ENCODE data around the gene MYPN.

Gene MYPN

DNA sequence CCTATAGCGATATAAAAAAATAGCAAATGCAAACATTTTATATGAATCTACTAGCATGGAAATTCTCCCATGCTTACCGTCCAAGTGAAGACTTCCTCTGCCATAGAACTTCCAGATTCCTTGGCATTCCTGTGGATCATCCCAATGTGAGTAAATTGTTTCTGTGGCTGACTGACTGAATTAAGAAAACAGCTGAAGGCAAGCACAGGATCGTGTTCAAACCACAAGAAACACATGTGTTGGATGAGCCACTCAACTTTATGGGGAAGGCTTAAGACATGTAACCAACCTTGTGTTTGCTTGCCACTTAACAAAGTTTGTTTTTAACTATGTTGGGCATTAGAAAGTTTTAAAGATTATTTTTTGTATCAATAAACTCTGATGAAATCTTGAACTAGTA lies 2.6 kb upstream of the MYPN start (continued):
- TF ChIP-seq GLIS2 (tag by site-specific recombination; IDR thresholded peaks at IDR 0.05), result no peak
- TF ChIP-seq ZNF214 (tag by site-specific recombination; IDR thresholded peaks at IDR 0.05; ENCODE audit: borderline replicate concordance), result no peak
- TF ChIP-seq ZNF623 (tag by site-specific recombination; IDR thresholded peaks at IDR 0.05), result no peak
- no peak for TF ChIP-seq ZIC2 (tag by site-specific recombination; IDR thresholded peaks at IDR 0.05)
- TF ChIP-seq ZXDB (tag by site-specific recombination; IDR thresholded peaks at IDR 0.05), result peak; percentile 59; the same call in 1 of the 2 replicates
- TF ChIP-seq ZNF621 (tag by site-specific recombination; IDR thresholded peaks at IDR 0.05), result no peak
- no peak for TF ChIP-seq SP3 (tag by site-specific recombination; IDR thresholded peaks at IDR 0.05)
- TF ChIP-seq TRIM28 (IDR thresholded peaks at IDR 0.05; ENCODE audit: borderline replicate concordance, low read length), result no peak
- no peak for TF ChIP-seq ZNF830 (tag by site-specific recombination; IDR thresholded peaks at IDR 0.05; ENCODE audit: low read depth)
- TF ChIP-seq, protein P1, sequence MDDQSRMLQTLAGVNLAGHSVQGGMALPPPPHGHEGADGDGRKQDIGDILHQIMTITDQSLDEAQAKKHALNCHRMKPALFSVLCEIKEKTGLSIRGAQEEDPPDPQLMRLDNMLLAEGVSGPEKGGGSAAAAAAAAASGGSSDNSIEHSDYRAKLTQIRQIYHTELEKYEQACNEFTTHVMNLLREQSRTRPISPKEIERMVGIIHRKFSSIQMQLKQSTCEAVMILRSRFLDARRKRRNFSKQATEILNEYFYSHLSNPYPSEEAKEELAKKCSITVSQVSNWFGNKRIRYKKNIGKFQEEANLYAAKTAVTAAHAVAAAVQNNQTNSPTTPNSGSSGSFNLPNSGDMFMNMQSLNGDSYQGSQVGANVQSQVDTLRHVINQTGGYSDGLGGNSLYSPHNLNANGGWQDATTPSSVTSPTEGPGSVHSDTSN (CRISPR knock-in tag; IDR thresholded peaks at IDR 0.05), result no peak
- no peak for TF ChIP-seq ZNF19 (tag by site-specific recombination; IDR thresholded peaks at IDR 0.05; ENCODE audit: low read depth)
- TF ChIP-seq ZBTB8A (tag by site-specific recombination; IDR thresholded peaks at IDR 0.05), result no peak
- no peak for TF ChIP-seq ZNF513 (tag by site-specific recombination; IDR thresholded peaks at IDR 0.05)
- no peak for TF ChIP-seq ZNF24 (tag by site-specific recombination; IDR thresholded peaks at IDR 0.05)
- TF ChIP-seq, protein P2, sequence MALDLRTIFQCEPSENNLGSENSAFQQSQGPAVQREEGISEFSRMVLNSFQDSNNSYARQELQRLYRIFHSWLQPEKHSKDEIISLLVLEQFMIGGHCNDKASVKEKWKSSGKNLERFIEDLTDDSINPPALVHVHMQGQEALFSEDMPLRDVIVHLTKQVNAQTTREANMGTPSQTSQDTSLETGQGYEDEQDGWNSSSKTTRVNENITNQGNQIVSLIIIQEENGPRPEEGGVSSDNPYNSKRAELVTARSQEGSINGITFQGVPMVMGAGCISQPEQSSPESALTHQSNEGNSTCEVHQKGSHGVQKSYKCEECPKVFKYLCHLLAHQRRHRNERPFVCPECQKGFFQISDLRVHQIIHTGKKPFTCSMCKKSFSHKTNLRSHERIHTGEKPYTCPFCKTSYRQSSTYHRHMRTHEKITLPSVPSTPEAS (tag by site-specific recombination; IDR thresholded peaks at IDR 0.05), result no peak
- TF ChIP-seq, protein P3, sequence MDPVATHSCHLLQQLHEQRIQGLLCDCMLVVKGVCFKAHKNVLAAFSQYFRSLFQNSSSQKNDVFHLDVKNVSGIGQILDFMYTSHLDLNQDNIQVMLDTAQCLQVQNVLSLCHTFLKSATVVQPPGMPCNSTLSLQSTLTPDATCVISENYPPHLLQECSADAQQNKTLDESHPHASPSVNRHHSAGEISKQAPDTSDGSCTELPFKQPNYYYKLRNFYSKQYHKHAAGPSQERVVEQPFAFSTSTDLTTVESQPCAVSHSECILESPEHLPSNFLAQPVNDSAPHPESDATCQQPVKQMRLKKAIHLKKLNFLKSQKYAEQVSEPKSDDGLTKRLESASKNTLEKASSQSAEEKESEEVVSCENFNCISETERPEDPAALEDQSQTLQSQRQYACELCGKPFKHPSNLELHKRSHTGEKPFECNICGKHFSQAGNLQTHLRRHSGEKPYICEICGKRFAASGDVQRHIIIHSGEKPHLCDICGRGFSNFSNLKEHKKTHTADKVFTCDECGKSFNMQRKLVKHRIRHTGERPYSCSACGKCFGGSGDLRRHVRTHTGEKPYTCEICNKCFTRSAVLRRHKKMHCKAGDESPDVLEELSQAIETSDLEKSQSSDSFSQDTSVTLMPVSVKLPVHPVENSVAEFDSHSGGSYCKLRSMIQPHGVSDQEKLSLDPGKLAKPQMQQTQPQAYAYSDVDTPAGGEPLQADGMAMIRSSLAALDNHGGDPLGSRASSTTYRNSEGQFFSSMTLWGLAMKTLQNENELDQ (tag by site-specific recombination; IDR thresholded peaks at IDR 0.05; ENCODE audit: low read depth), result no peak
- TF ChIP-seq, protein P4, sequence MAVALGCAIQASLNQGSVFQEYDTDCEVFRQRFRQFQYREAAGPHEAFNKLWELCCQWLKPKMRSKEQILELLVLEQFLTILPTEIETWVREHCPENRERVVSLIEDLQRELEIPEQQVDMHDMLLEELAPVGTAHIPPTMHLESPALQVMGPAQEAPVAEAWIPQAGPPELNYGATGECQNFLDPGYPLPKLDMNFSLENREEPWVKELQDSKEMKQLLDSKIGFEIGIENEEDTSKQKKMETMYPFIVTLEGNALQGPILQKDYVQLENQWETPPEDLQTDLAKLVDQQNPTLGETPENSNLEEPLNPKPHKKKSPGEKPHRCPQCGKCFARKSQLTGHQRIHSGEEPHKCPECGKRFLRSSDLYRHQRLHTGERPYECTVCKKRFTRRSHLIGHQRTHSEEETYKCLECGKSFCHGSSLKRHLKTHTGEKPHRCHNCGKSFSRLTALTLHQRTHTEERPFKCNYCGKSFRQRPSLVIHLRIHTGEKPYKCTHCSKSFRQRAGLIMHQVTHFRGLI (tag by site-specific recombination; IDR thresholded peaks at IDR 0.05), result peak; percentile 59; the same call in 1 of the 2 replicates
- TF ChIP-seq ZNF600 (tag by site-specific recombination; IDR thresholded peaks at IDR 0.05), result no peak
- no peak for TF ChIP-seq ZNF404 (tag by site-specific recombination; IDR thresholded peaks at IDR 0.05)
- no peak for TF ChIP-seq ZNF223 (tag by site-specific recombination; IDR thresholded peaks at IDR 0.05)
- TF ChIP-seq OSR2 (tag by site-specific recombination; IDR thresholded peaks at IDR 0.05), result peak; percentile 72; the same call in 1 of the 2 replicates
- peak; percentile 90 for TF ChIP-seq ZSCAN23 (tag by site-specific recombination; IDR thresholded peaks at IDR 0.05)
- TF ChIP-seq, protein P5, sequence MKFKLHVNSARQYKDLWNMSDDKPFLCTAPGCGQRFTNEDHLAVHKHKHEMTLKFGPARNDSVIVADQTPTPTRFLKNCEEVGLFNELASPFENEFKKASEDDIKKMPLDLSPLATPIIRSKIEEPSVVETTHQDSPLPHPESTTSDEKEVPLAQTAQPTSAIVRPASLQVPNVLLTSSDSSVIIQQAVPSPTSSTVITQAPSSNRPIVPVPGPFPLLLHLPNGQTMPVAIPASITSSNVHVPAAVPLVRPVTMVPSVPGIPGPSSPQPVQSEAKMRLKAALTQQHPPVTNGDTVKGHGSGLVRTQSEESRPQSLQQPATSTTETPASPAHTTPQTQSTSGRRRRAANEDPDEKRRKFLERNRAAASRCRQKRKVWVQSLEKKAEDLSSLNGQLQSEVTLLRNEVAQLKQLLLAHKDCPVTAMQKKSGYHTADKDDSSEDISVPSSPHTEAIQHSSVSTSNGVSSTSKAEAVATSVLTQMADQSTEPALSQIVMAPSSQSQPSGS (tag by site-specific recombination; IDR thresholded peaks at IDR 0.05; ENCODE audit: low read depth), result no peak
- 0 out of 2 replicates have a peak, but pooled peaks have one; percentile 40 for TF ChIP-seq ZEB2 (tag by site-specific recombination; IDR thresholded peaks at IDR 0.05)
- no peak for TF ChIP-seq ZNF350 (tag by site-specific recombination; IDR thresholded peaks at IDR 0.05)
- TF ChIP-seq HOXA7 (CRISPR knock-in tag; IDR thresholded peaks at IDR 0.05; ENCODE audit: borderline replicate concordance), result no peak
- no peak for TF ChIP-seq ZNF658 (tag by site-specific recombination; IDR thresholded peaks at IDR 0.05)
- TF ChIP-seq ZFHX2 (tag by site-specific recombination; conservative IDR thresholded peaks at IDR 0.05), result no peak
- no peak for TF ChIP-seq PRDM1 (tag by site-specific recombination; IDR thresholded peaks at IDR 0.05)
- TF ChIP-seq ZNF10 (tag by site-specific recombination; IDR thresholded peaks at IDR 0.05), result 0 out of 2 replicates have a peak, but pooled peaks have one; percentile 27
- TF ChIP-seq ZNF16 (tag by site-specific recombination; IDR thresholded peaks at IDR 0.05; ENCODE audit: low read depth), result no peak
- TF ChIP-seq ZNF549 (tag by site-specific recombination; IDR thresholded peaks at IDR 0.05), result no peak
